ENCODE measurements around the gene KIF1B. TPM values are rescaled to one million over a fixed set of nuclear protein-coding genes. Genes with fewer than 3 reads are reported as not detected.

Gene KIF1B
- total RNA-seq, 1 experiment from 2014 or later: 70.1 TPM

GRCh38 chr1:10328180-10328963 lies 118.0 kb downstream of the KIF1B start (continued):
- TF ChIP-seq NFE2L1 (CRISPR knock-in tag; IDR thresholded peaks at IDR 0.05) (no peak), E2F1 (CRISPR knock-in tag; IDR thresholded peaks at IDR 0.05) (no peak), NR3C1 (CRISPR knock-in tag; conservative IDR thresholded peaks at IDR 0.05; ENCODE audit: low read depth) (no peak), PRDM15 (CRISPR knock-in tag; IDR thresholded peaks at IDR 0.05) (no peak), ZNF423 (CRISPR knock-in tag; IDR thresholded peaks at IDR 0.05) (no peak)

GRCh38 chr1:10337436-10337835 lies 127.1 kb downstream of the KIF1B start:
- Mint-ChIP-seq H3K4me3 (no peak overlapping the region), H3K27ac (peak overlapping the region; percentile 65; the same call in 1 of the 2 replicates), H3K36me3 (peaks cover 65% of the 10 kb centered on the region), H3K4me1 (peaks cover 16% of the 10 kb centered on the region), H3K9me3 (no peaks in the 10 kb centered on the region), H3K27me3 (ENCODE audit: low read depth) (no peaks in the 10 kb centered on the region)
- ATAC-seq: peak; percentile 16; the same call in 1 of the 2 replicates
- no peak for DNase-seq (ENCODE audit: low spot score)
- ChIA-PET CTCF (interaction anchor here (0.9 to 2.8 kb wide), 5 partner anchors 10 to 620 kb away, joined by 3 to 17 read pairs (median 3); partner anchors contain the start of gene KIF1B), POLR2A (no interaction called here)
- no peak for TF ChIP-seq OVOL2 (CRISPR knock-in tag; IDR thresholded peaks at IDR 0.05; ENCODE audit: borderline replicate concordance)
- TF ChIP-seq CREM (CRISPR knock-in tag; IDR thresholded peaks at IDR 0.05): no peak
- no peak for TF ChIP-seq SP1 (CRISPR knock-in tag; conservative IDR thresholded peaks at IDR 0.05)
- TF ChIP-seq FOXP4 (CRISPR knock-in tag; IDR thresholded peaks at IDR 0.05): no peak
- TF ChIP-seq ZSCAN18 (CRISPR knock-in tag; IDR thresholded peaks at IDR 0.05): no peak
- TF ChIP-seq ZNF423 (CRISPR knock-in tag; IDR thresholded peaks at IDR 0.05): no peak
- no peak for TF ChIP-seq NR3C1 (CRISPR knock-in tag; conservative IDR thresholded peaks at IDR 0.05; ENCODE audit: low read depth)
- no peak for TF ChIP-seq NFYB (CRISPR knock-in tag; conservative IDR thresholded peaks at IDR 0.05; ENCODE audit: low read depth)
- no peak for TF ChIP-seq ZNF232 (CRISPR knock-in tag; IDR thresholded peaks at IDR 0.05)
- no peak for TF ChIP-seq GRHL2 (CRISPR knock-in tag; IDR thresholded peaks at IDR 0.05; ENCODE audit: insufficient replicate concordance, severe bottlenecking)
- TF ChIP-seq KAT7 (CRISPR knock-in tag; IDR thresholded peaks at IDR 0.05; ENCODE audit: borderline replicate concordance): no peak
- TF ChIP-seq FOXP1 (CRISPR knock-in tag; IDR thresholded peaks at IDR 0.05; ENCODE audit: borderline replicate concordance): no peak
- TF ChIP-seq ARID4B (CRISPR knock-in tag; IDR thresholded peaks at IDR 0.05; ENCODE audit: borderline replicate concordance): no peak
- TF ChIP-seq AR (CRISPR knock-in tag; IDR thresholded peaks at IDR 0.05): no peak
- no peak for TF ChIP-seq ZNF138 (CRISPR knock-in tag; conservative IDR thresholded peaks at IDR 0.05)
